GM12878 (cell line): ENCODE measurements around the gene VWA8. TPM values are rescaled to one million over a fixed set of nuclear protein-coding genes. Genes with fewer than 3 reads are reported as not detected.

Source experiments
- ATAC-seq: fragments of 200-7000 bp; cut with Tn5 transposase; 3 replicates; pipeline ENCODE4 v1.9.1; 2020; ENCODE audit warnings: mild to moderate bottlenecking, moderate library complexity
- BruUV-seq: library from RNA; stranded (reverse); fragments of 400-500 nt; replicated peaks from 2 replicates; lab custom pipeline; 2021; lab: Mats Ljungman, UMichigan
- CTCF ChIA-PET: fragments of 300-600 bp; sonication (Branson Sonifier 250); formaldehyde crosslinking; extraction: SDS; loops from one replicate; lab custom pipeline; 2021; ENCODE audit warnings: inconsistent platforms; lab: Yijun Ruan, JAX
- POLR2A ChIA-PET: fragments of 350-600 bp; formaldehyde crosslinking; extraction: SDS; loops from one replicate; lab custom pipeline; 2021; ENCODE audit warnings: inconsistent platforms; lab: Charles Lee
- RAD21 ChIA-PET: fragments of 300-600 bp; sonication (Branson Sonifier 250); formaldehyde crosslinking; loops from one replicate; lab custom pipeline; 2023; ENCODE audit warnings: antibody characterized with exemption; ENCODE audit not compliant: unreplicated experiment; lab: Charles Lee
- SMC1A ChIA-PET: fragments of 300-600 bp; sonication (Branson Sonifier 250); formaldehyde crosslinking; loops from one replicate; lab custom pipeline; 2023; ENCODE audit not compliant: unreplicated experiment, uncharacterized antibody; lab: Charles Lee
- DNase-seq: peaks from one replicate; pipeline ENCODE4 v3.0.0-alpha.2; 2011; ENCODE audit warnings: low read depth, low spot score
- FAIRE-seq: peaks from 3 replicates; lab custom pipeline; 2011; peaks lifted over from hg19 to GRCh38; lab: Jason Lieb, UNC
- H2AFZ ChIP-seq: 2 replicates; pipeline ENCODE4 v1.6.0; 2011; ENCODE audit warnings: low read depth, low read length, control low read depth; ENCODE audit not compliant: control insufficient read depth
- H3K27ac ChIP-seq: 2 replicates; pipeline ENCODE4 v1.5.1; 2011; ENCODE audit warnings: control low read depth; ENCODE audit not compliant: control insufficient read depth, insufficient read depth
- H3K27me3 ChIP-seq, 2 experiments: replicated peaks in 1 of 2; 2 replicates each; pipeline versions ENCODE4 v1.6.0 to v1.6.1; 2011; ENCODE audit warnings: low read length in 1 of 2; ENCODE audit not compliant: control insufficient read depth in 2 of 2, insufficient read depth in 2 of 2
- H3K36me3 ChIP-seq, 2 experiments: 2 replicates each; pipeline ENCODE4 v1.5.1; 2011; ENCODE audit warnings: low read length in 1 of 2; ENCODE audit not compliant: control insufficient read depth in 2 of 2, insufficient read depth in 2 of 2
- H3K4me1 ChIP-seq: 2 replicates; pipeline ENCODE4 v1.6.1; 2011; ENCODE audit warnings: mild to moderate bottlenecking, low read length, moderate library complexity, mixed read lengths; ENCODE audit not compliant: control insufficient read depth, insufficient read depth
- H3K4me2 ChIP-seq: 2 replicates; pipeline ENCODE4 v1.6.0; 2011; ENCODE audit warnings: control low read depth; ENCODE audit not compliant: control insufficient read depth, insufficient read depth
- H3K4me3 ChIP-seq: fragments of 200-600 bp; sonication (generic); 2 replicates; pipeline ENCODE4 v1.5.1; 2016
- H3K79me2 ChIP-seq: 2 replicates; pipeline ENCODE4 v1.6.0; 2011; ENCODE audit warnings: low read length; ENCODE audit not compliant: control insufficient read depth, insufficient read depth
- H3K9ac ChIP-seq: 2 replicates; pipeline ENCODE4 v1.8.0; 2011; ENCODE audit warnings: low read length, control low read depth, mixed read lengths; ENCODE audit not compliant: control insufficient read depth, insufficient read depth
- H3K9me3 ChIP-seq: replicated peaks from 3 replicates; pipeline ENCODE4 v1.5.1; 2011; ENCODE audit warnings: mild to moderate bottlenecking, low read length; ENCODE audit not compliant: control insufficient read depth, insufficient read depth
- H4K20me1 ChIP-seq: 2 replicates; pipeline ENCODE4 v1.6.0; 2011; ENCODE audit not compliant: control insufficient read depth, insufficient read depth
- BCL11A ChIP-seq: IDR thresholded peaks from 2 replicates; pipeline ENCODE4 v1.6.1; 2011; ENCODE audit warnings: low read depth, low read length
- CTCF ChIP-seq, 3 experiments: IDR thresholded peaks in 2 of 3; conservative IDR thresholded peaks in 1 of 3; 2 replicates each; pipeline ENCODE4 v1.5.1; 2011; ENCODE audit warnings: low read depth in 3 of 3, low read length in 3 of 3, mild to moderate bottlenecking in 3 of 3, control low read depth in 2 of 3, moderate library complexity in 2 of 3, inconsistent platforms in 1 of 3, mixed read lengths in 1 of 3; ENCODE audit not compliant: control insufficient read depth in 2 of 3, insufficient read depth in 1 of 3; ENCODE audit errors: extremely low read depth in 1 of 3
- HDAC2 ChIP-seq: fragments of 200-600 bp; sonication (generic); IDR thresholded peaks from 2 replicates; pipeline ENCODE4 v1.6.1; 2017
- NFYA ChIP-seq: IDR thresholded peaks from 2 replicates; pipeline ENCODE4 v1.6.1; 2011; ENCODE audit warnings: low read depth, mild to moderate bottlenecking, low read length, improper control_type of control experiment, borderline replicate concordance
- POU2F2 ChIP-seq: IDR thresholded peaks from 3 replicates; pipeline ENCODE4 v1.6.1; 2011; ENCODE audit warnings: low read depth, mild to moderate bottlenecking, low read length, borderline replicate concordance
- RAD21 ChIP-seq: IDR thresholded peaks from 2 replicates; pipeline ENCODE4 v1.6.1; 2011; ENCODE audit warnings: mild to moderate bottlenecking, low read depth, low read length, moderate library complexity; ENCODE audit not compliant: insufficient read depth
- RCOR1 ChIP-seq: conservative IDR thresholded peaks from 2 replicates; pipeline ENCODE4 v1.6.1; 2012; ENCODE audit warnings: low read depth, low read length, improper control_type of control experiment
- SKIL ChIP-seq: fragments of 450-650 bp; IDR thresholded peaks from 2 replicates; pipeline ENCODE4 v1.6.1; 2017; ENCODE audit warnings: mild to moderate bottlenecking, low read depth, inconsistent platforms; ENCODE audit not compliant: poor library complexity, severe bottlenecking
- SPI1 ChIP-seq: IDR thresholded peaks from 2 replicates; pipeline ENCODE4 v1.6.1; 2011; ENCODE audit warnings: low read depth, mild to moderate bottlenecking, low read length, moderate library complexity, borderline replicate concordance; ENCODE audit not compliant: insufficient read depth
- TCF3 ChIP-seq: IDR thresholded peaks from 2 replicates; pipeline ENCODE4 v1.6.1; 2012; ENCODE audit warnings: low read depth, mild to moderate bottlenecking, low read length, borderline replicate concordance; ENCODE audit not compliant: insufficient read depth
- WGBS: methylation state at CpG from one replicate; pipeline ENCODE4 v1.1.6; 2016; ENCODE audit warnings: low lambda C conversion rate; ENCODE audit not compliant: insufficient replicate concordance, insufficient coverage; ENCODE audit errors: missing lambda C conversion rate; 5-methylcytosine and 5-hydroxymethylcytosine counted together
- in situ Hi-C: fragments of 300-500 bp; cut with MboI; formaldehyde crosslinking; loops from 9 replicates; pipeline ENCODE4 v1.14.3; 2018; ENCODE audit warnings: mixed read lengths
- intact Hi-C: fragments of 100-400 bp; cut with micrococcal nuclease; formaldehyde crosslinking; loops from one replicate; pipeline ENCODE4 v1.14.2; 2022; ENCODE audit not compliant: unreplicated experiment
- polyA plus RNA-seq, 11 experiments: library from polyadenylated mRNA; depleted of rRNA in 4 of 11; unstranded in 6 of 11; stranded (reverse) in 5 of 11; fragments of >200 nt; fragmentation: Nextera tagmentation in 4 of 11; fragmentation: Illumina TruSeq in 1 of 11; extraction: Ambion mirVana in 4 of 11; extraction: Trizol in 1 of 11; gene quantifications; 1 replicate in 1 of 11; 2 replicates in 10 of 11; pipeline versions ENCODE4 v1.2.1 to v1.2.3, GENCODE V29; 2011 to 2016; ENCODE audit warnings: inconsistent platforms in 2 of 11, missing spikeins in 2 of 11, low read depth in 1 of 11
- total RNA-seq, 4 experiments: library from RNA; depleted of rRNA in 3 of 4; stranded (reverse); fragments of >200 nt in 3 of 4; fragmentation: Illumina TruSeq in 1 of 4; extraction: Trizol in 1 of 4; gene quantifications; 2 replicates each; pipeline versions ENCODE4 v1.2.1 to v1.2.3, GENCODE V29; 2013 to 2021

VWA8 gene
- total and polyA plus RNA-seq, 10 of the 15 experiments (the other 5 are each of a cell fraction or from before 2014, with no cell fraction given): 3.0 to 21.8 (median 13.5) TPM

- TF ChIP-seq TCF3: 0 out of 2 replicates have a peak, but pooled peaks have one; percentile 29
- no peak for TF ChIP-seq SPI1
- TF ChIP-seq BCL11A: peak; percentile 53; the same call in 1 of the 2 replicates
- TF ChIP-seq RAD21: peak; percentile 76
- TF ChIP-seq CTCF (IDR thresholded peaks at IDR 0.05 in 2 of 3, conservative IDR thresholded peaks at IDR 0.05 in 1 of 3; ENCODE audit: control insufficient read depth in 2 of 3, extremely low read depth in 1 of 3, insufficient read depth in 1 of 3, low read depth in 3 of 3, low read length in 3 of 3): peak in 2 of 3 experiments; percentile 5 to 50; a peak in 3 of 6 replicates
- TF ChIP-seq, all 136 proteins: peak for 14
Observed at GRCh38 chr13:41554626-41555386, 406.1 kb downstream of the VWA8 start (continued).

GRCh38 chr13:41554180-41554579 is 406.7 kb downstream of the VWA8 start:
- intact Hi-C loops: no loop called here
- in situ Hi-C loops: no loop called here
- no peaks in the 10 kb centered on the region for H3K79me2 ChIP-seq
- SMC1A ChIA-PET: interaction anchor here (1.2 to 2.6 kb wide), 3 partner anchors 94 to 602 kb away, joined by 3 to 8 read pairs (median 4); no protein-coding TSS in a partner anchor
- no peaks in the 10 kb centered on the region for H3K27me3 ChIP-seq
- no peak overlapping the region for H3K27ac ChIP-seq
- BruUV-seq: no TSS peak
- no peak overlapping the region for H3K4me3 ChIP-seq
- TF ChIP-seq NFYA (no peak), SPI1 (no peak), POU2F2 (no peak), SKIL (no peak), HDAC2 (no peak), RCOR1 (no peak)
- TF ChIP-seq, all 136 proteins: peak for 0
- no peak overlapping the region for H2AFZ ChIP-seq
- CTCF ChIA-PET: interaction anchor here (1.1 kb wide), 1 partner anchor 95 kb away, joined by 3 read pairs; no protein-coding TSS in a partner anchor
- H3K36me3 ChIP-seq: no peaks in the 10 kb centered on the region
- H3K4me2 ChIP-seq: peak overlapping the region; percentile 44; the same call in 1 of the 2 replicates
- POLR2A ChIA-PET: no interaction called here
- no peak for FAIRE-seq
- no peaks in the 10 kb centered on the region for H4K20me1 ChIP-seq
- H3K9ac ChIP-seq: no peak overlapping the region
- no peaks in the 10 kb centered on the region for H3K9me3 ChIP-seq
- H3K4me1 ChIP-seq: peaks cover 14% of the 10 kb centered on the region
- no peak for DNase-seq
- RAD21 ChIA-PET: interaction anchor here (0.7 kb wide), 1 partner anchor 571 kb away, joined by 3 read pairs; no protein-coding TSS in a partner anchor
- 27% methylated on average over 2 of the region's 2 CpGs for WGBS
- ATAC-seq: no peak
